ENCODE results near the gene TFEB.

TFEB gene

DNA sequence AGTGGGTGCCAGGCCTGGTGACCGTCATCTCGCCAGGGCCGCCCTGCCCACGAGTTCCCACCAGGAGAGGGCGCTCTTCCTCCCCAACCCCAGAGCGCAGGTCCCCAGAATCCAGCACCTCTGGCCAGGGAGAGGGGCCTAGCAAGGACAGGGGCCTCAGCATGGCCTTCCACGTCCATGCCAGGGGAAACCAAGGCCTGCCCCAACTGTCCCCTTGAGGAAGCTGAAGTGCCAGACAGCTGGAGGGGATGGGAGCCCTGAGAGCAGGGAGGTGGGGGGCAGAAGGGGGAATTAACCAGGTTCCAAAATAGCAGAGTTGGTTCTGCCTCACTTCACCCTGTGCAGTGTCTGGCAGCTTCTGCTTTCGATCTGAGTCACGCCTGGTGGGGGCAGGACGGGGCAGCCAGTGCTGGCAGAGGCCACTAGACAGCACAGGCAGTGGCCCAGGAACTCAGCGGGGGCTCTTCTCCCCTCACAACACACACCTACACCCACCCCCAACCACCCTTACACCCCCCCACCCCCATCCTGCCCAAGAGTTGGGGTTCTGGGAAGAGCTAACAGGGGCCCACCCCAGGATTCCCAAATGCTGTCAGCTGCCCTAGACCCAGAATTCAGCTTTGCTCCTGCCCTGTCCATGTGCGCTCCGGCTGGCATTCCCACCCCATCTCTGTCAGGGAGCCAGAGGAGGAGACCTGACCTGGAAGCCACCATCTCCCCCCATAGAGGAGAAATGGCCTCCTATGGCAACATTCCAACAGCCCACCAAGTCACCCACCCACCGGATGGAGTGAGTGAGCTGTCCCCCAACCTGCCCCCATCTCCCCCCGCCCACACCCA is 29.2 kb downstream of the TFEB start:
- DNase-seq (ENCODE audit: low spot score), result peak; percentile 64

DNA sequence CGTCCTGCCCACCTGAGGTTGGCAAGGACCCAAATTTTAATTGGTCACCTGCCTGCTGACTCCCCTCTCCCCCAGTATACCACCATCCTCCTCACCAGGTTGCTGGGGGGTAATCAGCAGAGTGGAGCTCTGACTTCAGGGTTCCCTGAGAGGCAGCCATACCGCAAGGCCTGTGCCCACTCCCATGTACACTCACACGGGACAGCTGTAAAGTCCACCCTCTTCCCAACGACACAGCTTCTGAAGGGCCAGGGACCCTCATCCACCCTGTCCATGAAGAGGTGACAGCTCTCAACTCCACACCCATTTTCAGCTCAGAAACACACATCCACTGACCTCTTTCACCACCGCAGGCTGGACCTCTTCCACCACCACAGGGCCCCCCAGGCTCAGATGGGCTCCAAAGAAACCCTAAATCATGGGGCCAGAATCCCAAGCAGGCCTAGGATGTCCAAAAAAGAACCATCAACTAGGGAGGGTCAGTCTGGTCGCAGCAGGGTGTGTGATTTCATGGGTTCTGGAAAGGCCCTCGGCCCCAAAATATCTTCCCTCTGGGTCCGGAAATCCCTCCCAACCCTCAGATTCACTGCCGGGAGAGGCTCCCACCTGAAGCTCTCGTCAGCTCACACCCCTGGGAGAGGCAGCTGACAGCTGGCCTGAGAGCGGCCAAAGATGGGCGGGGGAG is 30.0 kb downstream of the TFEB start:
- DNase-seq (ENCODE audit: low spot score), result no peak

DNA sequence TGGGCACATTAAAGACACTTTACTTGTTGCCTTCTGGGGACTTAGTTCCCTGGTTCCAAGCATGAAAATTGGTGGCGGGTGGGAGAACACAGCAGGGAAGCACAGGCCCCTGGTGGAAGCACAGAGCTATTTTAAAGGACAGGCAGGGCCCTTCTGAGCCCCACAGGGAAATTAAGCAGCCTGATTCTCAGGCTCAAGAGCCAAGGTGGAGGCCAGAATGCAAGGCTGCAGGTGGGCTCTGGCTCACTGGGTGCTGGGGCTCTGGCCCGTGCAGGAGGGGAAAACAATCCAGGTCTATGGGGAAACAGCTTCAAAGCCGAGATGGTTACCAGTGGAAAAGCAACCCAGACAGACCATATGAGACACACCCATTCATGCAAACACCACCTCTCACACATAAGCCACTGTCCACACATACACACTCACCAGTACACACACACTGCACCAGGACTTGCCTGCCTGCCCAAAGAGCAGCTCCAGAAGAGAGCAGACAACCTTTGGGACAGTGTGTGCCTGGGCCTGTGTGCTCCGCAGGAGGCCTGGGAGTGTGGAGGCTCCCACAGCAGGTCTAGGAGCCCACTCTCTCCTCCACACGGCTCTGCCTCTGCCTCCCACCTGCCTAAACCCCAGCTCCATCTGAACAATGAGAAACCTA is 30.6 kb downstream of the TFEB start:
- no peak for DNase-seq (ENCODE audit: low spot score)

DNA sequence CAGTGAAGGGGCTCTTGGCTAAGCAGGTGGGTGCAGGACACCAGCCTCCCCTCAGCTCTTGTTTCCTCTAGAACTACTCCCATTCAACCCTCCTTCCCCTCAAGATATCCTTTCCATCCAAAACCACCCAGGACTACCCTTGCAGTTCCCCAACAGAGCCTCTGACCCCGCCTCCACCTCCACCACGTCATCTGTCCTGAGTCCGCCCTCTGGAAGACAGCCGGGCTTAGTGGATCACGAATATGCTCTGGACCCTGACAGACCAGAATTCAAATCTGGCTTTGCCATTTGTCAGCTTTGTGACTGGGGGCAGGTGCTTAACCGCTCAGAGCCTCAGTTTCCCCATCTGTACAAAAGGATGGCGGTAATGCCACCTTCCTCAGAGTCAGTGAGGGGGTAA is 31.4 kb downstream of the TFEB start:
- DNase-seq (ENCODE audit: low spot score), result no peak

DNA sequence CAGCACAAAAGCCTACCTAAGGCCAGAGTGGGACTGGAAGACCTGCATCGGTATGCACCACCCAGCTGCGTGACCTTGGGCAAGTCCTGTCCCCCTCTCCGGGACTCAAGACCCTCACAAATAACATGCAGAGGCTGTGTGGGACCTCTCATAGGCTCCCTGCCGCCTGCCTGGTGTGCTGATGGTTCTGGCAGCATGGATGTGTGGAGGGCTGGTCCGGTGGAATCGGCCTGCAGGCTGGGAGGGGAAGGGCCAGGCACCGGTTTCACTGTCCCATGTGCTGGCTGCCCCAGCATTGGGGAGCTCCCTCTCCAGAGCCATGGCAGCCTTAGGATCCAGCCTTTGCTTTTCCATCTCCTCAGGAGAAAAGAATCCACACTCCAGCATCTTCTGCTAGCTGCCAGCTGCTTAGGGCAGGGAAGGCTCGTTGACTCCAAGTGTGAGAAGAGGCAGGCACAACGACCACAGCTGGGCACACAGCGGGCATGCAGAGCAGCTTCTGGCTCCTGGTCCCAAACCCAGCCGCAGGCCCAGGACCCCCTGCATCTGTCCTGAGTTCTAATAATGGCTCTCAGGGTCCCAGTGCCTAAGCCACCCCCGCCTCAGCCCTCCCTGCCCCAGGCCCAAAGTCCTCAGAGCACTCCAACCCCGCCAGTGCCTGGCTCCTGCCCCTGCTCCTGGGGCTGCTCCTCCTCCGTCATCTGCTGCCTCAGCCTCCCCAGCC is 32.5 kb downstream of the TFEB start:
- DNase-seq (ENCODE audit: low spot score), result no peak

DNA sequence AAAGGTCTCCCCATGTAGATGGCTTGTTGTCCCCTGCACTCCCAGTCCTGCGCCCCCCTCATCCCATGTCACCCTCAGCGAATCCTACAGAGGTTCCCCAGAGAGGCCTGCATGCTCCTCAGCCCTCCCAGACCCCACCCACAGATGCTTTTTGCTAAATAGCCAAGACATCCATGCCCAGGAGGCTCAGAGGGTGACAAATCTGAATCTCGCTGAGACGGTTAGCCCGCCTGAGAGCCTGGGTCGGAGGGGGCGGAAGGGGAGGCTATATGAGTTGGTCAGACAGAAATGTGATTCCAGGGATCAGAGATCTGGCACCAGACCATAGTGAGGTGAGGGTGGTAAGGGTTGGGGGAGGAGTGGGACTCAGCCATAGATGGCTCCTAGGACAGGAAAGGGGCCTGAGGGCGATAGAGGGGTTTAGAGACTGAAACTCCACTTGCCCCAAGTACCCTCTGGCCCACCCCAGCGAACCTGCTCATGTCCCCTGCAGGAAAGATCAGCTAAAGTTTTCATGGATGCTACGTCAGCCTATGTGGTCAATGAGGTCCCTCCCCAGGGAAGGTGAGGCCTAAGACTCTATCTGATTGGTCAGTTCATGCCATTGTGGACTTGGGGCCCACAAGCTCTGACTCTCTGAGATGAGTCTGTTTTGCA is 33.2 kb downstream of the TFEB start:
- no peak for DNase-seq (ENCODE audit: low spot score)

DNA sequence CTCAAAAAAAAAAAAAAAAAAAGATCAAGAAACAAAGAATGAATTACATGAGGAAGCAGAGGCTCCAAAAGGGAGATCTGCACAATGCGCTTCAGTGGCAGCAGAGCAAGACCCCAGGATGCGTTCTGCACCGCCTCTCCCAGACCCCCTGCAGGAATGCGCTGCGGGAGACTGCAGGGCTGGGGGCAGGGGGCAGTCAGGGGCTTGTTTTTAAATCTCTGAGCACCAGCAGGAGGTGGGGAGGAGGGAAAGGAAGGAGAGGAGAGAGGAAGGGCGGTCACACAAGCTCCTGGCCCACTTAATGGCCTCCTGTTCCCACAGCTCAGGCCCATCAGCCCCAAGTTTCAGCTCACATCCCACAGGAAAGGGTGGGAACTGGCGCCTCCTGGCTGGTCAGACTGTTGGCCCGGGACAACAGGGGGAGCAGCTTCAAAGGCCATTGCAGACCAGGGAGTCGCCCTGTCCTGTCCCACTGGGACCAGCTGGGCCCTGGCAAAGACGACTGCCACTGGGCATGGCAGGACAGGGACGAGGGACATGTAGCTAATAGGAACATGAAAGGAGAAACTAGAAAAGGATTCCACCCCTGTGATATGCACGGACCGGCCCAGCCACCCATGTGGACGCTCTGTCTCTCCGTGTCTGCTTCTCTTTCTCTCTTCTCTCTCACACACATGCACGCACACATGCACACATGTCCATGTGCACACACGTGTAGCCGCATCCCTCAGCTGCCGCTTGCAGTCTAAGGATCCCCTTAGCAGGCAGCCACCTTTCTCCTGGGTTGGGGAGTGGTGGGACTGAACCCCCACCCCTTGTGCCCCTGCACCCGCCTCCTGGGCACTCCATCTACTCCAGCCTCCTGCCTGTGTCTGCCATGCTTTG is 34.7 kb downstream of the TFEB start:
- DNase-seq (ENCODE audit: low spot score), result no peak

DNA sequence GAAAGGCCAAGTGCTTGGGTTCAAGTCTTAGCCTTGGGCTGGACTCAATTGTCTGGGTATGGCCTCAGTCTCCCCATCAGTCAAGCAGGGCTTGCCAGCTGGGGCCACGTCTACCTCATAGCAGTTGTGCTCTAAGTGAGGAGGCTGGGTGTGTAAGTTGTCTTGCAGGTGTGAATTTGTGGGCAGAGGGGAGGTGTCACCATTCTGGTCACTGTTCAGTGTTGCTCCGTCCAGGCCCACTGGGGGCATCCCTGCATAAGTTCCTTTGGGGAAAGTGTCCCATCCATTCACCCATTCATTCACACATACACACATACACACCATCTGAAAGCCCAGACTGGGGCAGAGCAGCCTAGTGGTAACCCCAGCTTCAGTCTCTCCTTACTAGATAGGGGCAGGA is 36.3 kb downstream of the TFEB start:
- no peak for DNase-seq (ENCODE audit: low spot score)

DNA sequence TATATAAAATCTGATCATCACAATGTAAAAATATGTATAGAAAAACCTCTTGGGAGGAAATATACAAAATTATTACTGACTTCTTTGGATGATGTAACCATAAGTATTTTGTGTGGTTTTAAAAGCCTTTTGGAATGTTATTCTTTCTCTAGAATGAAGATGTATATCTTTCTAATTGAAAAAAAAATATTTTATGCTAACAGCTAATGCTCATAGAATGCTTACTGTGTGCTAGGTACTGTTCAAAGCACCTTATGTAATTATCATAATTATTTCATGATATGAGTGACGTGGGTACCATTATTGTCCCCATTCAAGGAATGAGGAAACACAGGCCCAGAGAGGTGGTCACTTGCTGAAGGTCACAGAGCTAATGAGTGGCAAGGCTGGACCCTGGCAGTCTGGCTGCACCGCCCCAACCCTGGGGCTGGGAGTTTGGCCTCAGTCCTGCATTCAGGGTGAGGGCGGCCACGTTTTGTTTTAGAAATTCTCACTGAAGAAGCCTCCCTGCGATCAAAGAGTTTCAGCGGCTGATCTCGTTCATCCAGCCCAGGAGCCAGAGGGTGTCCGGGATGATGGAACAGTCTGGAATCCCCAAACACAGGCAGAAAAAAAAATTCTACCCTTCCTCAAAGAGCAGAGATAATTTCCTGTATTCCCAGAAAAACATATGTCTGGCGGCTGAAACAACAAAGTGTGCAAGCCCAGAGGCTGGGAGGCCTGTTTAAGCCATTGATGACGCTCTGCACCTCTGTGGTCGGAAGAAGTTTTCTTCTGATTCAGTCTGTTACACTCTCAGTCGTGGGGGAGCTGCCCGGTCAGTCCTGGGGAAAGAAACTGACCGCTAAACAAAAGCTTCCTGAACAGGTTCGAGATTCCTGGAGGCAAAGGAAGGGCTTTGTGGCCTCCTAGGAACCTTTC is 37.3 kb downstream of the TFEB start:
- DNase-seq (ENCODE audit: low spot score), result no peak

DNA sequence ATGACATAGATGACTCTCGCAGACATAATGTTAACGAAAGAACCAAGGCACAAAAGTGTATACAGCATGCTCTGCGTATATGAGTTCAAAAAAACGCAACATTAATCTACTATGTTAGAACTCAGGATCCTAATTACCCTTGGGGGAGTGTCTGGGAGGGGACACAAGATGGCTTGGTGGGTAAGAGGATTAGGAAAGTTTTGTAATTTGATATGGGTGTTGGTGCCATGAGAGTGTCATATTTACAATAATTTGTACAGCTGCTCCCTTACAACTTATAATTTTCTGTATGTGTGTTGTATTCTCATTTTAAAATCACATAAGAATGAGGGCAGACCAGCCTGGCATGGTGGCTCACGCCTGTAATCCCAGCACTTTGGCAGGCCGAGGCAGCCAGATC is 38.6 kb downstream of the TFEB start:
- DNase-seq (ENCODE audit: low spot score), result no peak

DNA sequence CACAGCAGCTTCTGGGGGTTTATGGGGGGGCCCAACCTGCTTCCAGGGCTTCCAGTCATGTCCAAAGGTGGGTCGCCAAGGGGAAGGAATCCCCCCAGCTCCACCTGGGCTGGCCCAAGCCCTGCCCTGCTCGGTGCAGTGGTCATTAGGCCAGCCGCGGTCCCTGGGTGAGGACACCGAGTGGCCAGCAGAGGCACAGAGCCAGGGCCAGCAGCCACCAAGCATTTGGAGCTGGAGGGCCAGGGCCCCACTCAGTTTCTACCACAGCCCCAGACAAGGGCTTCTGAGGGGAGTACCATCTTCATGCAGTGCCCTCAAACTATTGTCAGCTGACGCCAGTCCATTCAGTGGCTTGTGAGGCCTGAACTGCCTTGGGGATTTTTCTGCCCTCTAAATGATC is 39.6 kb downstream of the TFEB start:
- no peak for DNase-seq (ENCODE audit: low spot score)

DNA sequence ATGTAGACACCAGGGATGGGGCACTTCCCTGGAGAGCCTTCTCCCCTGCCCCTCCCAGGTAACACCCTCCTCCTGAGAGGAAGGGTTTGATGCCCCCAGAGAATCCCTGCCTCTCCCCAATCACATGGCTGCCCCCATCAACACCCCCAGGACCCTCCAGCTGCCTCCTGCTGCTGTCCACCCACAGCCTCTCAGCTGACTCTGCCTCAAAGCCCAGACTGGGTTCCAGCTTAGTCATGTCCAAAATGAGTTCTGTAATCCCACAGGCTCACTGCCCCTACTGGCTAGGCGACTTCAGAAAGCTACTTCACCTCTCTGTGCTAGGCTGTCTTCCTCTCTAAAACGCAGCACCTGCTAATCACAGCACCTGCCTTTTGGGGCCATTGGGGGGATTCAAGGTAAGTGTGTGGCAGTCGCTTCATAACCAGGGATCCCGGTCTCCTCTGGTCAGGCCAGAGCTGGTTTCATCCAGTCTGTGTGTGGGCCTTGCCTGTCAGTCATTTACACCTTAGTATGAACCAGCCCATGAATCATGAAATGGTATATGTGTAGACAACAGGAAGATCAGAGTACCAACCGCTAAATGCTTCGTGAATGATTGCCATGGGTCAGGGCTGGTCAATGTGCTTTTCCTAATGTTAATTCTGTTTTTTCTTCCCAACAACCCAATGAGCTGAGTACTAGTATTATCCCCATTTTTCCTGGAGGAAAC is 40.4 kb downstream of the TFEB start:
- DNase-seq (ENCODE audit: low spot score), result no peak

DNA sequence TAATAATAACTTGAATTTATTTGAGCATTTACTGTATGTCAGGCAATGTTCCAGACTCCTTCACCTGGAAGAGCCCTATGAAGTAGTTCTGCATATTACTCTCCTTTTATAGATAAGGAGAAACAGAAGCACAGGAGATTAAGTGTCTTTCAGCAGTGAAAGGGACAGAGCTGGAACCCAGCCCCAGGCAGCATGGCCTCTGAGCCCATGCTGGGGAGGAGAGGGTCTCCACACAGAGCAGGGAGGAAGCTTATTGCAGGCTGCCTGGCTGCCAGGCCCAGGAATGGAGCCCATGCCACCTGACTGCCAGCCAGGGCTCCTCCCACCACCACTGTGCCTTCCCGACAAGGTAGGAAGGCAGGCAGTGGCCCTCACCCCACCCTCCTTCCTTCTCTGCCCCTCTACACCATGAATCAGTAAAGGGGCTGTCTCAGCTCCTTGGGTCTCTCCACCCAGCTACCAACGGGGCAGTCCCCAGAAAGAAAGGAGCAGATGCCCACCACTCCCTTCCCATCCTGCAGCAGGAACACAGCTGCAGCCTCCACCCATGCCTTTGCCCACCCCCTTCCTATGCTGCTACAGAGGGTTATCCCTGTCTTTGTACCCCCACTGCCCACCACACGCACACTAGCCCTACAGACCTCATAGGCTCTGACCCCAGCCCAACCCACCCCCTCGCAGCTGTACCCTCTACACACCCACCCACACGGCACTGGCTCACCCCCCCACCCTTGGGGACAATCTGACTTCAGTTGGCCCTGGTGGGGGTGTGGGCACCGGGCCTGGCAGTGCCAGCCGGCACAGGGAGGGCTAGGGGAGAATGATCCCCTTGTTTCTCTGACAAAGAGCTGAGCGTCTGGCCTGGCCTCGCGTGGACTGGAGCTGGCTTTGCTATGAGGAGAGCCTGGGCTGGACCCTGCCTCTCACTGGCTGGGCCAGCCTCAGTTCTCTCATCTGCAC is 41.8 kb downstream of the TFEB start:
- no peak for DNase-seq (ENCODE audit: low spot score)

DNA sequence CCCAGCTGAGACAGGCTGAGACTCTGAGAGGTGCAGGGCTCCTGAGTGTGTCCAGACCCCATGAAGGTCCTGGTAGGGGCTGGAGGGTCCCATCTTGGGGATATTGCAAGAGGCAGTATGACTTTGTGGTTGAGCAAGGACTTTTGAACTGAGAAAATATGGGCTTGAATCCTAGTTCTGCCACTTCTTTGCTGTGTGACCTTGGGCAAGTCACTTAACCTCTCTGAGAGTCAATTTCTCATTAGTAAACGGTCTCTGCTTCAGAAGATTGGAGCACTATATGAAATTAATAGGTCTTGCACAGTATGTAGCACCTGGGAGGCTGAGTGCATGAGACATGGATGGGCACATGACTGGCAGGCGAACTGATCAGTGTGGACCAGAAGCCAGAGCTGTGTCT is 42.7 kb downstream of the TFEB start:
- no peak for DNase-seq (ENCODE audit: low spot score)

DNA sequence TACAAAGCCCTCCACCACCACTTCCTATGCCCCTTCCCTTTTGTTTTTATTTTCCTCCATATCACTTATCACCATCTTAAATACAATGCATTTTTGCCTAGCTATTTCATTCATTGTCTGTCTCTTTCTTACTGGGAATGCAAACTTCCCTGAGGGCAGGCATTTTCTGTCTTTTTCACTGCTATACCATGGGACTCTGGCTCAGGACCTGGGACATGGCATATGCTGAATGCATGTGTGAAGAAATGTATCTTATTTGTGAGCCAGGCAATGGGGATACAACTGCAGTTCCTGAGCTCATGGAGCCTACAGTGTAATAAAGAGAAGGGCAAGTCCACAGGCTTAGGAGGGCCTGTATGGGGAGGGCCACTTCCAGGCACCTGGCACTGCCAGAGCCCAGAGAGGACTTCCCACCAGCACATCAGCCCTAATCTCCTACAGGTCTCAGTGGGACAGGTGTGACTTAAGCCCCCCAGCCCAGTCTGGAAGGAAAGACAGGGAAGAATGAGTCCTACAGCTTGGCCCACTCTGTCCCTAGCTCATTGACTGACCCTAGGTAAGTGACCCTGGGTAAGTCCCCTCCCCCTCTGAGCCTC is 43.2 kb downstream of the TFEB start:
- DNase-seq (ENCODE audit: low spot score), result no peak

DNA sequence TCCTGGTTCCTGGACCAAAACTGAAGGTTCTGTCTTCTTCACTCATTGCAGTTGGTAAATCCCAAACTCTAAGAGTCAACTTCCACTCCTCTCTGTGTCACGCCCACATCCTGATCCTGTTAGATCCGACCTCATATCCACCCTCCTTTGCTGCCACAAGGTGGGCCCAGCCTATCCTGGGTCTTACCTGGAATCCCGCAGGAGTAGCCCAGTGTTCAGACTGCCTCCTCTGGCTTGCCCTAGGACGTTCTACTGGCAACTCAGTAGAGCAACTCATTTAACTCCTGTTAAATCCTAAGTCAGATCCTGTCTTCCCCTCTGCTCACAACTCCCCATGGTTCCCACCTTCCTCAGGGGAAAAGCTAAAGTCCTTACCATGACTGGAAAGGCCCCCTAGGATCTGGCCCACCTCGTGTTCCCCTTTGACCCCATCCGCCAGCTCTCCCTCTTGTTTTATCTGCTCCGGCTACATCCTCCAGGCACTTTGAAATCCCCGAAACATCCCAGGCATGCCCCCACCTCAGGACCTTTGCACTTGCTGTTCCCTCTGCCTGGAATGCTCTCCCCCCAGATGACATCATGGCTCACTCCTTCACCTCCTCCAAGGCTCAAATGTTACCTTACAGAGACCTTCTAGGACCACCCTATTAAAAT is 43.9 kb downstream of the TFEB start:
- no peak for DNase-seq (ENCODE audit: low spot score)
